GM10266 (cell line): ENCODE measurements around the gene ALG10B.
"Not testable (repeated sequence)": the region's sequence is repeated elsewhere in the genome, so short reads cannot be mapped to it uniquely, and the experiment has no call there.

ENCODE experiments used
- DNase-seq: peaks from one replicate; pipeline ENCODE4 v3.0.0; 2012; ENCODE audit errors: extremely low spot score
- CTCF ChIP-seq: IDR thresholded peaks from 2 replicates; pipeline ENCODE4 v1.5.1; 2012; ENCODE audit warnings: mild to moderate bottlenecking, low read depth; ENCODE audit not compliant: control insufficient read depth, insufficient read depth; ENCODE audit errors: missing control alignments

Gene ALG10B

GRCh38 chr12:38316391-38317129, at the start of gene ALG10B:
TSS of gene ALG10B (plus strand) at chr12:38316774. CDS start at chr12:38316894, 120 bp downstream.
- peak; percentile 58 for TF ChIP-seq CTCF
- peak; percentile 82 for DNase-seq

- DNase-seq: no peak
- no peak for TF ChIP-seq CTCF
These were observed 48.0 kb upstream of the ALG10B start for GRCh38 chr12:38268612-38269011.

- no peak for DNase-seq
These were observed 46.7 kb upstream of the ALG10B start for GRCh38 chr12:38269897-38270296.

GRCh38 chr12:38279756-38280155, 36.8 kb upstream of the ALG10B start:
- TF ChIP-seq CTCF: no peak
- no peak for DNase-seq

More at GRCh38 chr12:38269897-38270296, 46.7 kb upstream of the ALG10B start:
- no peak for TF ChIP-seq CTCF

- DNase-seq: no peak
- no peak for TF ChIP-seq CTCF
These were observed 33.7 kb upstream of the ALG10B start for GRCh38 chr12:38282886-38283285.

GRCh38 chr12:38289396-38289795, 27.2 kb upstream of the ALG10B start:
- no peak for TF ChIP-seq CTCF
- no peak for DNase-seq

GRCh38 chr12:38291160-38291559, 25.4 kb upstream of the ALG10B start:
- no peak for TF ChIP-seq CTCF

GRCh38 chr12:38302972-38303371, 13.6 kb upstream of the ALG10B start:
- DNase-seq: not testable (repeated sequence)

More at GRCh38 chr12:38291160-38291559, 25.4 kb upstream of the ALG10B start:
- DNase-seq: no peak

GRCh38 chr12:38321966-38322365, 5.4 kb downstream of the ALG10B start:
- not testable (repeated sequence) for DNase-seq
